SK-N-MC (cell line): Measurements from ENCODE around the gene EPB41.

Experiments used
- EZH2 ChIP-seq: fragments of 200-600 bp; sonication (generic); IDR thresholded peaks from one replicate; pipeline ENCODE4 v1.6.1; 2017; ENCODE audit warnings: antibody characterized with exemption
- POLR2AphosphoS5 ChIP-seq: IDR thresholded peaks from 2 replicates; pipeline ENCODE4 v1.6.1; 2012; ENCODE audit warnings: mild to moderate bottlenecking, low read depth, low read length, borderline replicate concordance

- TF ChIP-seq POLR2AphosphoS5 (no peak), EZH2 (no peak)
These were observed 253.5 kb downstream of the EPB41 start for GRCh38 chr1:29167904-29168303.
